ENCODE data around the gene DLG2.

The DLG2 gene

DNA sequence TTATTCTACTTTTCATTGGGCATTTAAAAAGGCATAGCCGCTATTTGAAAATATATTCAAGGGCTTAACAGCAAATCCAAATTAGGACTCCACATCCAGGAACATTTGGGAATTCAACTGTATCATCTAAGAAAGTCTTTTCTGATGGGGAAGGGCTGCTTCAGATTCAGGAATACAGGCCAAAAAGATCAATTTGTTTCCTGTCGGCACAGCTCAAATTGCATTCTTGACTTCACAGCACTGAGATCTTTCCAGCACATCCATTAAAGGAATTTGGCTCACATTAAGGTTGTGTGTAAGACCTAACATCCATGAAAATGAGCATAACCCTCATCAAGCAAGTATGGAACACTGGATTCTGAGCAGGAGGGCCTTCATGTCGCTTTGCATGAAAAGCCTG lies 1171.5 kb downstream of the DLG2 start:
- no peaks in the 10 kb centered on the region for H3K27me3 ChIP-seq (replicated peaks in 2 of 5; ENCODE audit: control insufficient read depth in 4 of 5, insufficient read depth in 5 of 5, low read length in 4 of 5)
- H3K36me3 ChIP-seq (ENCODE audit: control insufficient read depth in 4 of 4, insufficient read depth in 4 of 4, low read length in 3 of 4): no peaks in the 10 kb centered on the region
- no peak for DNase-seq
- no peaks in the 10 kb centered on the region for H3K9me3 ChIP-seq (ENCODE audit: control extremely low read depth in 1 of 5, control insufficient read depth in 4 of 5, insufficient read depth in 2 of 5, low read depth in 1 of 5, low read length in 4 of 5)
- CTCF ChIA-PET: no interaction called here
- POLR2A ChIA-PET: no interaction called here
- no peaks in the 10 kb centered on the region for H3K4me1 ChIP-seq (ENCODE audit: control extremely low read depth in 1 of 4, control insufficient read depth in 4 of 4, insufficient read depth in 4 of 4, low read length in 3 of 4)
- no peak overlapping the region for H3K27ac ChIP-seq (ENCODE audit: insufficient read depth in 1 of 2, low read depth in 1 of 2, low read length in 2 of 2, poor library complexity in 1 of 2, severe bottlenecking in 2 of 2)
- WGBS (ENCODE audit: insufficient coverage): 100% methylated on average over 2 of the region's 3 CpGs
- H3K4me3 ChIP-seq (ENCODE audit: control insufficient read depth in 1 of 7, extremely low read depth in 1 of 7, insufficient read depth in 4 of 7, low read depth in 2 of 7, low read length in 6 of 7): no peak overlapping the region

DNA sequence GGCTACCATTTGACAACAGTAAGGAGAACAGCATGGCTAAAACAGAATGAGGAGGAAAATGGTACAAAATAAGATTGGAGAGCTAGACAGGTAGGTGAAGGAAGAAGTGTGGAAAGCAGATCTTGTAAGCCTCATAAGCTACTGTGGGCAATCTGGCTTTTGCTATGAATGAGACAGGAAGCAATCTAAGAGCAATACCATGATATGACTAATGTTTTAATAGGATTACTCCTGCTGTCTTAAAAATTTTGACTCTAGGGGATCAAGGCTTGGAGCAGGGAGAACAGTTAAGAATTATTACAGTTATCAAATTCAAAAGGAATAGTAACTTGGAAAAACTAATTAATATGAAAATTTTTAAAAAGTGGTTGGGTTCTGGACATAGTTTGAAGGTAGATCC lies 1174.9 kb downstream of the DLG2 start:
- Histone ChIP-seq H3K27me3 (replicated peaks in 2 of 5; ENCODE audit: control insufficient read depth in 4 of 5, insufficient read depth in 5 of 5, low read length in 4 of 5) (no peaks in the 10 kb centered on the region), H3K9me3 (ENCODE audit: control extremely low read depth in 1 of 5, control insufficient read depth in 4 of 5, insufficient read depth in 2 of 5, low read depth in 1 of 5, low read length in 4 of 5) (no peaks in the 10 kb centered on the region), H3K36me3 (ENCODE audit: control insufficient read depth in 4 of 4, insufficient read depth in 4 of 4, low read length in 3 of 4) (no peaks in the 10 kb centered on the region), H3K4me3 (ENCODE audit: control insufficient read depth in 1 of 7, extremely low read depth in 1 of 7, insufficient read depth in 4 of 7, low read depth in 2 of 7, low read length in 6 of 7) (no peak overlapping the region), H3K4me1 (ENCODE audit: control extremely low read depth in 1 of 4, control insufficient read depth in 4 of 4, insufficient read depth in 4 of 4, low read length in 3 of 4) (no peaks in the 10 kb centered on the region), H3K27ac (ENCODE audit: insufficient read depth in 1 of 2, low read depth in 1 of 2, low read length in 2 of 2, poor library complexity in 1 of 2, severe bottlenecking in 2 of 2) (no peak overlapping the region)
- CTCF ChIA-PET: no interaction called here
- DNase-seq: no peak
- POLR2A ChIA-PET: no interaction called here

DNA sequence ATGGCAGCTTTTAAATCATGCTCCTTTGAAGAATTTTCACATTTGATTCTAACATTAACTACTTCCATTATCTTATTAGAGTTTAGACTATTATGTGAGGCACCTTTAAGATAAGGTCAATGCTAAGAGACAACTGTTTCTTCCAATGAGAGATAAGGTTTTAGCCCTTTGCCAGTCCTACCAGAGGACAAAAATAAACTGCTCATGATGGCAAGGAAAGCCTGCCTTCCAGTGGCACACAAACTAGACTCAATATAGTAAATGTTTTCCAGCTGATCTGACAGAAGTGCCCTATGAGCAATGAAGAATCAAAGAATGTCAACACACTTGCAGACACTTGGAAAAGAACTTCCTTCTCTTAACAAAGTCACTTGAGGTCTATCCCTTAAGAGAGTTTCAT lies 1188.6 kb downstream of the DLG2 start:
- no peak overlapping the region for H3K4me3 ChIP-seq (ENCODE audit: control insufficient read depth in 1 of 7, extremely low read depth in 1 of 7, insufficient read depth in 4 of 7, low read depth in 2 of 7, low read length in 6 of 7)
- no peak for DNase-seq
- H3K27me3 ChIP-seq (replicated peaks in 2 of 5; ENCODE audit: control insufficient read depth in 4 of 5, insufficient read depth in 5 of 5, low read length in 4 of 5): peaks cover 3 to 19% (median 13%) of the 10 kb centered on the region in 5 experiments
- H3K36me3 ChIP-seq (ENCODE audit: control insufficient read depth in 4 of 4, insufficient read depth in 4 of 4, low read length in 3 of 4): no peaks in the 10 kb centered on the region
- peaks cover 0 to 8% (median 2%) of the 10 kb centered on the region in 4 experiments for H3K4me1 ChIP-seq (ENCODE audit: control extremely low read depth in 1 of 4, control insufficient read depth in 4 of 4, insufficient read depth in 4 of 4, low read length in 3 of 4)
- no peaks in the 10 kb centered on the region for H3K9me3 ChIP-seq (ENCODE audit: control extremely low read depth in 1 of 5, control insufficient read depth in 4 of 5, insufficient read depth in 2 of 5, low read depth in 1 of 5, low read length in 4 of 5)
- no peak overlapping the region for H3K27ac ChIP-seq (ENCODE audit: insufficient read depth in 1 of 2, low read depth in 1 of 2, low read length in 2 of 2, poor library complexity in 1 of 2, severe bottlenecking in 2 of 2)
- POLR2A ChIA-PET: no interaction called here
- CTCF ChIA-PET: interaction anchor here (0.7 kb wide), 1 partner anchor 760 kb away, joined by 4 read pairs; no protein-coding TSS in a partner anchor

DNA sequence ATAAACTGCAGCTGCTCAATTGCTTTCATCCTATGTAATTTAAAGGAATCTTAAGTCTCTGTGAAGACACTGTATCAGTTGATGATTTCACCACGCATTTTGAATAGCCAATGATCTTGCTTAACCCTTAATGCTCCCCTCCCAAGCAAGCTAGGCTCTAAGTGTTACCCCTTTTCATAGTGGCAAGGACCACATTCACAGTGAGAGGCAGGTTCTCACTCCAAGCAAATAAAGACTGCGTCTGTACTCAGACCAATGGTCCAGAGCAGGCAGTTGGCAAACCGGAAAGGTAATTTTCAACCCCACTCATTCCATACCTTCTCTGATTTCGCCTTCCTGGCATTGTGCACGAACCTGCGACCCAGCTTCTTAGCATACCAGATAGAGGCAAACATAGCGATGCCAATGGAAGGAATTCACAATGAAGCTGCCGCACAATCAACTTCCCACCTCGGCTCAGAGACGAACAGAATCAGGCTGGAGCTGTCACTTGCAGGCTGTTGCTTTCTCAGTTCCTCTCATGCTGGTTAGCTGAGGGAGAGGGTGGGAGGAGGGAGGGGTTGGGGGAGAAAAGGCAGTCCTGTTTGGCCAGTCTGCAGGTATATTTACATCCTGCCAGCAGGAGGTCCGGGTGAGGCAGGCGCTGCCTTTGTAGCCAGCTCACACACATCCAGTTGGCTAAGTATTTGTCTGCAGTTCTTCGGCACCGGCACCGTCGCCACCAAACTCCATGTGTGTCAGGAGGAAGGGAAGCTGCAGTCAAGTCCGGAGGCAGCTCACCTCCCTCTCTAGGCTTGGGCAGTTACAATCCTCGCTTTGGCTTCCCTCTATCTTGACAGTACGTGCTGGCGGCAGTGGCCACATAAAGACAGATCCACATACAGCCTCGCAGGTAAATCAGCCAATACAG lies 1189.8 kb downstream of the DLG2 start:
- CTCF ChIA-PET: interaction anchor here (1.0 to 1.2 kb wide), 2 partner anchors 9 to 53 kb away, joined by 3 read pairs; no protein-coding TSS in a partner anchor
- Histone ChIP-seq H3K27me3 (replicated peaks in 2 of 5; ENCODE audit: control insufficient read depth in 4 of 5, insufficient read depth in 5 of 5, low read length in 4 of 5) (peaks cover 3 to 19% (median 13%) of the 10 kb centered on the region in 5 experiments), H3K9me3 (ENCODE audit: control extremely low read depth in 1 of 5, control insufficient read depth in 4 of 5, insufficient read depth in 2 of 5, low read depth in 1 of 5, low read length in 4 of 5) (no peaks in the 10 kb centered on the region), H3K4me1 (ENCODE audit: control extremely low read depth in 1 of 4, control insufficient read depth in 4 of 4, insufficient read depth in 4 of 4, low read length in 3 of 4) (peaks cover 0 to 8% (median 2%) of the 10 kb centered on the region in 4 experiments), H3K4me3 (ENCODE audit: control insufficient read depth in 1 of 7, extremely low read depth in 1 of 7, insufficient read depth in 4 of 7, low read depth in 2 of 7, low read length in 6 of 7) (peak overlapping the region in 3 of 7 experiments; percentile 33 to 66 (median 59)), H3K27ac (ENCODE audit: insufficient read depth in 1 of 2, low read depth in 1 of 2, low read length in 2 of 2, poor library complexity in 1 of 2, severe bottlenecking in 2 of 2) (no peak overlapping the region), H3K36me3 (ENCODE audit: control insufficient read depth in 4 of 4, insufficient read depth in 4 of 4, low read length in 3 of 4) (no peaks in the 10 kb centered on the region)
- WGBS (ENCODE audit: insufficient coverage): 3% methylated on average over 15 of the region's 21 CpGs
- POLR2A ChIA-PET: interaction anchor here (0.6 kb wide), 2 partner anchors 27 to 1352 kb away, joined by 3 to 4 read pairs; no protein-coding TSS in a partner anchor
- peak; percentile 1 to 15 (median 10) for DNase-seq

DNA sequence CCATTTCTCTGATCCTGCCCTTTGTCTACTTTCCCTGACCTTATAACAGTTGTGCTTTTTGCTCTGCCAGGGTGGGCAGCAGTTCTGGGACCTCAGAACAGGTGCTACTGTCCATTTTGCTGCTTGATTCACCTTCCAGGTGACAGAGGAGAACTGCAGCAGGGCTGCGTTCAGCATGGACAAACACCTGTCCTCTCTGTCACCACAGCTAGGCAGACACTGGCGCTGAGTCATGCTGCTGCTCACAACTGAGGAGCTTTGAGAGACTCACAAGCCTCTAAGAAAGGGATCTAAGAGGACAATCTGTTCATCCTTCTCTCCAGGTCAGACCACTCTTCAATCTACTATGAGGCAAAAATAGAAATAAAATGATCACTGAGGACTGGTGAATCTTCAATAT lies 1196.5 kb downstream of the DLG2 start:
- CTCF ChIA-PET: no interaction called here
- Histone ChIP-seq H3K4me3 (ENCODE audit: control insufficient read depth in 1 of 7, extremely low read depth in 1 of 7, insufficient read depth in 4 of 7, low read depth in 2 of 7, low read length in 6 of 7) (no peak overlapping the region), H3K27me3 (replicated peaks in 2 of 5; ENCODE audit: control insufficient read depth in 4 of 5, insufficient read depth in 5 of 5, low read length in 4 of 5) (no peaks in the 10 kb centered on the region), H3K27ac (ENCODE audit: insufficient read depth in 1 of 2, low read depth in 1 of 2, low read length in 2 of 2, poor library complexity in 1 of 2, severe bottlenecking in 2 of 2) (no peak overlapping the region), H3K9me3 (ENCODE audit: control extremely low read depth in 1 of 5, control insufficient read depth in 4 of 5, insufficient read depth in 2 of 5, low read depth in 1 of 5, low read length in 4 of 5) (no peaks in the 10 kb centered on the region), H3K4me1 (ENCODE audit: control extremely low read depth in 1 of 4, control insufficient read depth in 4 of 4, insufficient read depth in 4 of 4, low read length in 3 of 4) (no peaks in the 10 kb centered on the region), H3K36me3 (ENCODE audit: control insufficient read depth in 4 of 4, insufficient read depth in 4 of 4, low read length in 3 of 4) (no peaks in the 10 kb centered on the region)
- WGBS (ENCODE audit: insufficient coverage): 46% methylated on average over 2 of the region's 2 CpGs
- POLR2A ChIA-PET: no interaction called here
- peak in 2 of 3 donors; percentile 4 to 10 for DNase-seq

DNA sequence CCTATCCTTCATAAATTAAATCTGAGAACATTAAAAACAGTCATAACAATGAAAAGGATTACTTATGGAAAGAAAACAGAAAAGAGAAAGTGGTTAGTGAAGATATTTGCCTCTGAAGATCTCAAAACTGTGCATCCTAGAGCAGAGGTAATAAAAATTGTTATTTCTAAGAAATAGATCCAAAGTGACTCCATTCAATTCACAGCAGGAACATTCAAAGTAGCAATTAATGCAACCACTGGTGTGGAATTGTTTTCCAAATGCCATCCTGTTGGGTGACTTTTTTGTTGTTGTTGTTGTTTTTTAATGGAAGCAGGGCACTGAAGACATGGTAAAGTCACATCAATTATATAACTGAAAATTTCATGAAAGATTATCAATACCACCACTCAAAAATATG lies 1201.5 kb downstream of the DLG2 start:
- Histone ChIP-seq H3K27ac (ENCODE audit: insufficient read depth in 1 of 2, low read depth in 1 of 2, low read length in 2 of 2, poor library complexity in 1 of 2, severe bottlenecking in 2 of 2) (no peak overlapping the region), H3K4me3 (ENCODE audit: control insufficient read depth in 1 of 7, extremely low read depth in 1 of 7, insufficient read depth in 4 of 7, low read depth in 2 of 7, low read length in 6 of 7) (no peak overlapping the region), H3K9me3 (ENCODE audit: control extremely low read depth in 1 of 5, control insufficient read depth in 4 of 5, insufficient read depth in 2 of 5, low read depth in 1 of 5, low read length in 4 of 5) (no peaks in the 10 kb centered on the region), H3K27me3 (replicated peaks in 2 of 5; ENCODE audit: control insufficient read depth in 4 of 5, insufficient read depth in 5 of 5, low read length in 4 of 5) (no peaks in the 10 kb centered on the region), H3K36me3 (ENCODE audit: control insufficient read depth in 4 of 4, insufficient read depth in 4 of 4, low read length in 3 of 4) (no peaks in the 10 kb centered on the region), H3K4me1 (ENCODE audit: control extremely low read depth in 1 of 4, control insufficient read depth in 4 of 4, insufficient read depth in 4 of 4, low read length in 3 of 4) (no peaks in the 10 kb centered on the region)
- POLR2A ChIA-PET: no interaction called here
- DNase-seq: no peak
- CTCF ChIA-PET: no interaction called here

DNA sequence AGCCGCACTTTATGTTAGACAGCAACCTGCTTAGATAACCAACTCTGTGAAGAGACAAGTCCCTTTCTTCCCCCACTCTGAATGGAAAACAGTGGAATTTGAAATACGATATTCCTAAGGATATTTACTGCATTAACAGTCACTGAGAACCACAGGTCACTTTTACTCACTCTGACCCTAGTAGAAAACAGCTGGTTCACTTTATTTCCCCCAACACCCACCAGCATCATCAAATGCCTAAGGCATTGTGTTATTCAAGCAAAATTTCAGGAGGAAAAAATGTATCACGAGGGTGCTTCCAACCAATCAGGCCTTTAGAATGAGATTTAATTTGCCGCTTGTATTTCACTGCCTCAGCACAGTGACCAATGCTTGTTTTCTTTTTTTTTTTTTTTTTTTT lies 1206.9 kb downstream of the DLG2 start:
- H3K4me3 ChIP-seq (ENCODE audit: control insufficient read depth in 1 of 7, extremely low read depth in 1 of 7, insufficient read depth in 4 of 7, low read depth in 2 of 7, low read length in 6 of 7): no peak overlapping the region
- 94% methylated on average over 2 of the region's 4 CpGs for WGBS (ENCODE audit: insufficient coverage)
- no peaks in the 10 kb centered on the region for H3K4me1 ChIP-seq (ENCODE audit: control extremely low read depth in 1 of 4, control insufficient read depth in 4 of 4, insufficient read depth in 4 of 4, low read length in 3 of 4)
- H3K27me3 ChIP-seq (replicated peaks in 2 of 5; ENCODE audit: control insufficient read depth in 4 of 5, insufficient read depth in 5 of 5, low read length in 4 of 5): no peaks in the 10 kb centered on the region
- CTCF ChIA-PET: no interaction called here
- no peak for DNase-seq
- H3K9me3 ChIP-seq (ENCODE audit: control extremely low read depth in 1 of 5, control insufficient read depth in 4 of 5, insufficient read depth in 2 of 5, low read depth in 1 of 5, low read length in 4 of 5): no peaks in the 10 kb centered on the region
- no peak overlapping the region for H3K27ac ChIP-seq (ENCODE audit: insufficient read depth in 1 of 2, low read depth in 1 of 2, low read length in 2 of 2, poor library complexity in 1 of 2, severe bottlenecking in 2 of 2)
- POLR2A ChIA-PET: no interaction called here
- no peaks in the 10 kb centered on the region for H3K36me3 ChIP-seq (ENCODE audit: control insufficient read depth in 4 of 4, insufficient read depth in 4 of 4, low read length in 3 of 4)

Data from common myeloid progenitor, CD34-positive (primary cell).